LNCaP clone FGC (cell line): ENCODE measurements around the gene BABAM2.

Experiments
- DNase-seq: peaks from one replicate; pipeline ENCODE4 v3.0.0-alpha.2; 2011; ENCODE audit warnings: low read depth
- H3K4me3 ChIP-seq: 2 replicates; pipeline ENCODE4 v1.5.1; 2011; ENCODE audit warnings: mild to moderate bottlenecking, low read depth, low read length, control low read depth
- CTCF ChIP-seq: IDR thresholded peaks from 2 replicates; pipeline ENCODE4 v1.5.1; 2012; ENCODE audit warnings: mild to moderate bottlenecking; ENCODE audit not compliant: control insufficient read depth, insufficient read depth; ENCODE audit errors: extremely low read depth

The BABAM2 gene

DNA sequence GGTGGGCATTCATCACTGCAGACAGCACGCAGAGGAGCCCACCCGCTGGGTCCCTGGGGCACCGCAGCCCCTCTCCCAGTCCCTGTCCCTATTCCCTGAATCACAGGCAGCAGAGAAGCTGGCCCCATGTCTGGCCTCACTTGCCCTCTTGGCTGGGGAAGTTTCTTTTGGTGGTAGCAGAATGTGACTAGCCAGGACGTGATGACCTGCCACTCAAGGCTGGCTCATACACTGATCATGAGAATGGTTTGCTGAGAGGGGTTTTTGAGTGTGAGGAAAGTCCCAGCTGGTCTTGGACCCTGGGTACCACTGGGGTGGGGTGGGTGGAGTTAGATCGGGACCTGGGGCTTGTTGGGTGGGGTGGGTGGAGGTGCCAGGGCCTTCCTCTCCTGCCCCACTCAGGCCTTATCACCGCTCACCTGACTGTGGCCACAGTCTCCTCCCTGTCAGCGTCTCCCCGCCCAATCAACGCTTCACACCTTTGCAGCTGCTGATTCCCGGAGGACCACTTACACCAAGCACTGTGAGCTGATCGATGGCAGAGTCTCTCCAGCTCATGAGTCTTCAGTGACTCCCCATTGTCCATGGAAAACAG lies 473.3 kb downstream of the BABAM2 start:
- no peak for DNase-seq
- no peak for TF ChIP-seq CTCF
- H3K4me3 ChIP-seq, result no peak overlapping the region

DNA sequence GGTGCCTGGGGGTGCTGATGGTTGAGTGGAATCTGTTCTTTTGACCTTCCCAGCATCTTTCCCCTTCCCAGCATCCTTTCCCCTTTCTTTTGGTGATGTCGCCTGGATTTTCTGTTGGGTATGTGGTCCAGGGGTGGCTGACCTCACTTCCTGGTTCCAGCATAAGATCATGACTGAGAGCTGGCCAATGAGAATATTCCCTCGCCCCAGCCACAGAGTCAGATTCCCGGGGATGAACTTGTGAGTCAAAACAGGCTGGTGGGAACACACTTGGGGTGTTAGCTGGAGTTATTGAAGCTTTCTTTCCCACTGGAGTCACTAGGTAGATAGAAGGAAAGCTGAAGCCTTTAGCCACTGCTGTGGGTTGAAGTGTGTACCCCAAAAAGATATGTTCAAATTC lies 474.1 kb downstream of the BABAM2 start:
- TF ChIP-seq CTCF, result no peak
- no peak overlapping the region for H3K4me3 ChIP-seq
- no peak for DNase-seq

- TF ChIP-seq CTCF, result no peak
- no peak for DNase-seq
- H3K4me3 ChIP-seq, result no peak overlapping the region
These were observed 474.6 kb downstream of the BABAM2 start for GRCh38 chr2:28365158-28365557.

DNA sequence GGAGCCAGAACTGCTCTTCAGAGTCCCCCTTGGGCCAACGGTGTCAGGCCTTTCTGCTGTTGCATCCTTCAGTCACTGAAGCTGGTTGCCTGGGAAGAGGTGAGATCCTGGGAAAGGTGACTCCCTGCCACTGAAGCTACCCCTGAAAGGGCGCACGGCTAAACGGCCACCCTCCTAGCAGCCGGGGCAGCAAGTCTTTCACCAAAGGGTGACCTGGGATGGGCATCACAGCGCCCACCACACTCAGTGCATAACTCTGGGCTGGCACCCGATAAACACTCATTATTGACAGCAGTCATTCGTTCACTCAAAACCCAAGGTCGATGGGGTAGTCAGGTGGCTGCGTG lies 475.6 kb downstream of the BABAM2 start:
- DNase-seq, result no peak
- no peak overlapping the region for H3K4me3 ChIP-seq
- TF ChIP-seq CTCF, result no peak

DNA sequence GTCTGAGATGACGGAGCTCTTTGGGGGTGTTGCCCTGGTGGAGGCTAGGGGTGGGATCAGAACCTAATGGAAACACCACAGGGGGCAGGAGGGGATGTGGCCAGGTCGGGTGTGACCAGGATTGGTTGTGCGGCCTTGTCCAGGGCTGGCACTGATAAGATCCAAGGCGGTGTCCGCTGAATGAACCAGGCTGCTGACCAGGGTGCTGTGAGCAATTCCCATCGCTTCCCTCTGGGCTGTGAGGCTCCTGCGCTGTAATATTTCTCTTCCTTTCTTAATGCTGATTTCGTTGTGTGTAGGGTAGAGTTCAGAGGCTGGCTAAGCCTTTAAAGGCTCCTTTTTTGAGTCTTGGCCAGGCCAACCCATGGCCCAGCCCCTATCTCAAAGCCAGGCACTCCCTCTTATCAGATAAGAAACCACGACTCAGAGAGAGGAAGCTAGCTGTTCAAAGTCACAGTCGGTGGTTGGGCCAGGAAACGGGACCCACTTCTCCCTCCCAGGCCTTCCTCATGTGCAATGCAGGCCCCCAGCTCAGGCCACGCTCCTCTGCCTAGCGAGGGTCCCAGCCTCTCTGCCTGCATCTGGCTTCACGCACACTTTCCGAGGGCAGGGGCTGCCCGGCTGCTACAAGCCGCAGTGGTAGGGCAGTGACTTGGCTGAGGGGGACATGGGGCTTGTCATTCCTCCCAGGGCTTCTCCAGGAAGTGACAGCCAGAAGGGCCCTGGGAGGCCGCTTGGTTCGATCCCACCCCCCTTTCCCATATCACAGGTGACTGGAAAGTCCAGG lies 476.2 kb downstream of the BABAM2 start:
- DNase-seq, result no peak
- no peak overlapping the region for H3K4me3 ChIP-seq
- TF ChIP-seq CTCF, result no peak

DNA sequence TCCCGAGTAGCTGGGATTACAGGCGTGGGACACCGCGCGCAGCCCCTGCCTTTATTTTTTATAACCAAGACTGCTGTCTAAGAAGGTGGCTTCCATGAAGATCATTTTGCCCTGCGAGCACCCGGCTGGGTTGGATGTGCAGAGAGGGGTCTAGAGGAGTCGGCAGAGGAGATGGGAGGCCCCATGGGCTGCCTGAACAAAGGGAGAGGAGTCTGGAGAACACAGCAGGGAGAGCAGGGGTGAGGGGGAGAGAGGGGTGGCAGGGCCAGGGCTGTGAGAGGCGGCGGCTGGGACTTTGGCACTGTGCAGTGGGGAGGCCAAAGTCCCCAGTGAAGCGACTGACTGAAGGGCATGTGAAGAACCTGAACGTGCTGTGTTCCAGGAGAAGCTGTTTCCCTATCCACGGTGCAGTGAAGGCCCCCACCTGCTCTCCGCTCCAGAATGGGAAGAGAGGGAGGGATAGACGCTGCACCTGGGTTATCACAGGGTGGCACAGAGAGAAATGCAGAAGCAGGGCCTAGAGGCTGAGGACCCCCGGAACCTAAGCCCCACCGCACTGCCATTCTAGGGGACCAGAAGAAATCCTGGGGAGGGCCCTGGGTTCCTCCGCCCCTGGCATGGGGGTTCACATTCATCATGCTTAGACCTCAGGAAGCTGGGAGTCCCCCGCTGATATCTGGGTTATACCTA lies 477.3 kb downstream of the BABAM2 start:
- DNase-seq, result no peak
- H3K4me3 ChIP-seq, result no peak overlapping the region
- TF ChIP-seq CTCF, result no peak
